ENCODE results near the gene CCDC86.

The CCDC86 gene

GRCh38 chr11:60862171-60862570 is 20.3 kb downstream of the CCDC86 start:
- no peak for TF ChIP-seq CTCF (IDR thresholded peaks at IDR 0.05; ENCODE audit: insufficient read depth, low read length)
- TF ChIP-seq REST (IDR thresholded peaks at IDR 0.05; ENCODE audit: insufficient replicate concordance, low read depth): no peak
- no peak for TF ChIP-seq GABPA (IDR thresholded peaks at IDR 0.05; ENCODE audit: low read depth)
- TF ChIP-seq SPI1 (IDR thresholded peaks at IDR 0.05; ENCODE audit: borderline replicate concordance, low read depth): no peak
- TF ChIP-seq POLR2AphosphoS5 (IDR thresholded peaks at IDR 0.05; ENCODE audit: low read depth): no peak
- no peak overlapping the region for H3K27ac ChIP-seq (replicated peaks)
- DNase-seq (ENCODE audit: low read depth in 1 of 2, low spot score in 1 of 2): no peak
- H3K4me3 ChIP-seq (replicated peaks; ENCODE audit: insufficient read depth, low read length): no peak overlapping the region
- no peaks in the 10 kb centered on the region for H3K27me3 ChIP-seq (ENCODE audit: insufficient read depth, poor library complexity, severe bottlenecking)

- no peak for DNase-seq (ENCODE audit: low read depth in 1 of 2, low spot score in 1 of 2)
- no peak for TF ChIP-seq SPI1 (IDR thresholded peaks at IDR 0.05; ENCODE audit: borderline replicate concordance, low read depth)
- TF ChIP-seq CTCF (IDR thresholded peaks at IDR 0.05; ENCODE audit: insufficient read depth, low read length): no peak
- no peak for TF ChIP-seq GABPA (IDR thresholded peaks at IDR 0.05; ENCODE audit: low read depth)
- TF ChIP-seq REST (IDR thresholded peaks at IDR 0.05; ENCODE audit: insufficient replicate concordance, low read depth): no peak
- no peak for TF ChIP-seq POLR2AphosphoS5 (IDR thresholded peaks at IDR 0.05; ENCODE audit: low read depth)
- Histone ChIP-seq H3K27me3 (ENCODE audit: insufficient read depth, poor library complexity, severe bottlenecking) (no peaks in the 10 kb centered on the region), H3K4me3 (replicated peaks; ENCODE audit: insufficient read depth, low read length) (no peak overlapping the region), H3K27ac (replicated peaks) (no peak overlapping the region)
Observed at GRCh38 chr11:60863550-60864521, 21.9 kb downstream of the CCDC86 start.

- no peak for TF ChIP-seq GABPA (IDR thresholded peaks at IDR 0.05; ENCODE audit: low read depth)
- TF ChIP-seq POLR2AphosphoS5 (IDR thresholded peaks at IDR 0.05; ENCODE audit: low read depth): no peak
- no peak for TF ChIP-seq SPI1 (IDR thresholded peaks at IDR 0.05; ENCODE audit: borderline replicate concordance, low read depth)
- TF ChIP-seq CTCF (IDR thresholded peaks at IDR 0.05; ENCODE audit: insufficient read depth, low read length): no peak
- no peak for TF ChIP-seq REST (IDR thresholded peaks at IDR 0.05; ENCODE audit: insufficient replicate concordance, low read depth)
- no peak for DNase-seq (ENCODE audit: low read depth in 1 of 2, low spot score in 1 of 2)
Observed at GRCh38 chr11:60864856-60865513, 23.1 kb downstream of the CCDC86 start.

More at GRCh38 chr11:60864856-60865513, 23.1 kb downstream of the CCDC86 start:
- Histone ChIP-seq H3K27ac (replicated peaks) (no peak overlapping the region), H3K4me3 (replicated peaks; ENCODE audit: insufficient read depth, low read length) (no peak overlapping the region), H3K27me3 (ENCODE audit: insufficient read depth, poor library complexity, severe bottlenecking) (no peaks in the 10 kb centered on the region)

Measured in HL-60 (cell line).